HG02642 (cell line): ENCODE results near the gene F11.
"Not testable (repeated sequence)": the region's sequence is repeated elsewhere in the genome, so short reads cannot be mapped to it uniquely, and the experiment has no call there.

ENCODE experiments used
- ATAC-seq: cut with Tn5 transposase; IDR thresholded peaks from one replicate; pipeline ENCODE4 v1.9.1; 2021; ENCODE audit warnings: mild to moderate bottlenecking; ENCODE audit not compliant: unreplicated experiment, poor library complexity

The F11 gene

GRCh38 chr4:186297013-186297645 is 31.1 kb downstream of the F11 start:
- ATAC-seq = no peak

DNA sequence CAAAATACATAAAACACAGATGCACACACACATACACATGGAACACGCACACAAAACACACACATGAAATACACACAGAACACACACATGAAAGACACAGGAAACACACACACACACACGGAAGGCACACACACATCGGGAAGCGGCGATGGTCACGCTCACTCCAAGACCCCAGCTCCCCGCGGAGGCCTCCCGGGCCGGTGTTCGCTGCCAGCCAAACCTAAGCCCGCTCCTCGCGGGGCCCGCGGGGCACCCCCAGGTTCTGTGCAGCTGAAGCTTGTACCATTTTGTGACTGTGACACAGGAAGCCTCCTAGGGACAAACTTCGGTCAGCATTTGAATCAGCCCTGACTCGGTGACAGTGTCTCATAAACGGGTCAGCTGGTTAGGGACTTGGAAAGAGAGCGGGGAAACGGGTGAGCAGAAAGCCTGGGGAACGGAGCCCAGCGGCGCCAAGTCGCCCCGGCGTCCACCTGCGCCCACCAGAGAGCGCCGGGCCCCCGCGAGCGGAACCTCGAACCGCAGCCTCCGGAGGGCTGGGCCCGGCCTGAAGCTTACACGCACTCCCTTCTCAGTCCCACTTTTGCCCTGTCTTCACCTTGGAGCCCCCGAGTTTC is 32.1 kb downstream of the F11 start:
- ATAC-seq = no peak

DNA sequence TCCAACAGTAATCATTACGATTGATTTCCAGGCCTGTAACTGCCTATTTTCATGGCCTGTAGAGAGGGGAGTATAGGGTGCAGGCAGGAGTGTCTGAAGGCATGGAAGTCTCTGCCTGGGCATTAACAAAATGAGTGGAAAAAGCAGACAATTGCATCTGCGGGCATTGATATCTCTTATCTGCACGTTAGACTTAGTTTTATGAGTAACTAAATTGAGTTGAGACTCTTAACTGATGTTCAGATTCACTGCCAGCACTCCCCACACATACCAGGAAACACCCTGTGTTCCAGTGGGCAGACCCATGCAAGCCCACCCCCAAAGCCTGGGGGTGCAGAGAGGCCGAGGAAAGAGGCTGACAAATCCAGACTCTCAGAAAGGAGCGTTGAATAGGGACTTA is 33.3 kb downstream of the F11 start:
- no peak for ATAC-seq

DNA sequence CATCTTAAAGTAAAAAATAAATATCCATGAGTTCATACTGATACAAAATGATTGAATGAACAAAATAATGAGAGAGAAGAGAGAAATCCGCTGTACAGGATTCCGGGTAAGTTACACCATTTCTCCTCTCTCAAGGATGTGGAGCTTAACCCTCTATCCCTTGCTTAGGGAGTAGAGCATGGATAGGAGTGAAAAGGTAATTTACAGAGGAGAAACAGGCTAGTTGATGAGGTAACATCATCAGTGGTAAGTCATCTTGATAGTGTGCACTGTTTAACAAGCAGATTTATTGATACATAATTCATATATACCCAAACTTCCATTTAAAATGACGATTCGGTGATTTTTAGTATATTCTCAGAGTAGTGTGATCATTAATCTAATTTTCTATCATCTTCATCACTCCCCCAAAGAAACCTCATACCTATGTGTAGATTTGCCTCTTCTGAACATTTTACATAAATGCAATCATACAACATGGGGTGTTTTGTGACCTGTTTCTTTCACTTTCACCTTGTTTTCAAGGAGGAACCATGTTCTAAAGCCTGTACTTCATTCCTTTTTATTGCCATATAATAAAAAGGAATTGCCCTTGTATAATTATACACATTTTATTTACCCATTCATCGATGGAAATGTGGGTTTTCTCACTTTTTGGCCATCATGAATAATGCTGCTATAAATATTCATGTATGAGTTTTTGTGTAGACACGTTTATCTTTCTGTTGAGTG is 34.8 kb downstream of the F11 start:
- no peak for ATAC-seq

DNA sequence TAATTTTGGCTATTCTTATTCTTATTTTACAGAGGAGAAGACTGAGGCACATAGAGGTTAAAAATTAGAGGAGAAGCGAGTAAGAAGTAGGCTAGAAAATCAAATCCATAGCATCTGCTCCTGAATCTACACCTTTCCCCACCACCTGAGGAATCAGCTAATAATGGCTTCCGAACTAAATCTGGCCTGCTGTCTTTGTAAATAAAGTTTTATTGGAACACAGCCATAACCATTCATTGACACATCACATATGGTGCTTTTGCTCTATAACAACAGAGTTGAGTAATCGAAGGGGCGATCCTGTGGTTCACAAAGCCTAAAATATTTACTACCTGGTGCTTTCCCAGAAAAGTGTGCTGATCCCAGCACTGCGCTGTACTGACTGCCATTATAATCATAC is 38.2 kb downstream of the F11 start:
- ATAC-seq = no peak

GRCh38 chr4:186304866-186305505 is 39.0 kb downstream of the F11 start:
- ATAC-seq = no peak

DNA sequence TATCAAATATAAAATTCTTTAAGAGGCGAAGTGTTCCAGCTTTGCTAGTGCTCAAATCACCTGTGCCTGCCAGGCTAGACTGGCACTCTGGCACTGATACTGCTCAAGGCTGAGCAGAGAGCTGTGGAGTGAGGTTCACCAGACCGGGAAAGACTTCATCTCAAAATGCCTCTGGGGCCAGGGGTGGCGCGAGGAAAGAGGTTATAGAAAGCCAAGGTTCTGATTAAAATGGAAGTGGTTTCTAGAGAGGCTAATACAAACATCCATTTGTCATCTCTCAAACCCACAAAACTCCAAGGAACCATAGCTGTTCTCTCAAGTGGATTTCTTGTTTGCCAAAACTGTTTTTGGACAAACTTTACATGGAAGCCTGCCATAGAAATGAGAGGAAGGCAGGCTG is 41.5 kb downstream of the F11 start:
- no peak for ATAC-seq

- ATAC-seq = no peak
These were observed 41.9 kb downstream of the F11 start for GRCh38 chr4:186307916-186308315.

DNA sequence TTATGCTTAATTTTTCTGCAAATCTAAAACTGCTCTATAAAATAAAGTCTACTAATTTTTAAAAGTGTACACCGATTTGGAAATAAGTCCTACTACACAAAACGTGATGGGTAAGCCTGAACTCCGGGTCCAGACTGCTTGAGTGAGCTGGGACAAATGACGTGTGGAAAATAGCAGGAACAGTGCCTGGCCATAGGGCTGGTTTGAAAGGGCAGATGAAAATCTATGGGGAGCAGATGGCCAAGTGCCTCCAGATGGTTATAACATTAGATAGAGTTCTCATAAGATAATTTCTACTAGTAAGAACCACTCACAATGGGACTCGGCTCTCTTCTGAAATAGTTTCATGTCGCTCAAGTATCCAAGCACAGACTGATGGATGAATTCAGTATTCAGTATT is 52.5 kb downstream of the F11 start:
- ATAC-seq = no peak

GRCh38 chr4:186324660-186325059 is 58.7 kb downstream of the F11 start:
- ATAC-seq = not testable (repeated sequence)

DNA sequence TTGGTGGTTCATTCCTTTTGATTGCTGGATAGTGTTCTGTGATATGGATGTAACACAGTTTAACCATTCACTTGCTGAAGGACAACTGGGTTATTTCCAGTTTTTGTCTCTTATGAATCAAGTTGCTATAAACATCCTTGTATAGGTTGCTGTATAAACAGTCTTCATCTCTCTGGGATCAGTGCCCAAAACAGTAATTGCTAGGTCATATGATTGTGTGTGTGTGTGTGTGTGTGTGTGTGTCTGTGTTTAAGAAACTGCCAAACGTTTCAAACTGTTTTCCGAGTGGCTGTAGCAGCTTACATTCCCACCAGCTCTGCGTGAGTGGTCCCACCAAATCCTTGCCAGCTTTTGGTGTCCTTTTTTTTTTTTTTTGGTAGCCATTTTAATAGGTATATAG is 60.4 kb downstream of the F11 start:
- no peak for ATAC-seq

GRCh38 chr4:186329372-186329771 is 63.4 kb downstream of the F11 start:
- ATAC-seq = no peak

DNA sequence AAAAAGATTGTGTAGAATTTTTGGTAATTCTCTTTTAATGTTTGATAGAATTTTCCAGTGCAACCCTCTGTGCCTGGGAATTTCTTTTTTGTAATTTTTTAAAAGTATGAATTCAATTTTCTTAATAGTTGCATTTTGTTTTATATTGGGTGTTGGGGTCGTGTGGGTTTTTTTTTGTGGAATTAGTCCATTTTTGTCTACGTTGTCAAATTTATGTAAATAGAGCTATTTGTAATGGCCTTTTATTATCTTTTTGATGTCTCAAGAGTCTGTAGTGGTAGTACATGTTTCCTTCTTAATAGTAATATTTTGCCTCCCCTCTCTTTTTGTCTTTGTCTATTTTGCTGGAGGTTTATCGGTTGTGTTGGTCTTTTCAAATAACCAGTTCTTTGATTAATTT is 64.4 kb downstream of the F11 start:
- no peak for ATAC-seq

DNA sequence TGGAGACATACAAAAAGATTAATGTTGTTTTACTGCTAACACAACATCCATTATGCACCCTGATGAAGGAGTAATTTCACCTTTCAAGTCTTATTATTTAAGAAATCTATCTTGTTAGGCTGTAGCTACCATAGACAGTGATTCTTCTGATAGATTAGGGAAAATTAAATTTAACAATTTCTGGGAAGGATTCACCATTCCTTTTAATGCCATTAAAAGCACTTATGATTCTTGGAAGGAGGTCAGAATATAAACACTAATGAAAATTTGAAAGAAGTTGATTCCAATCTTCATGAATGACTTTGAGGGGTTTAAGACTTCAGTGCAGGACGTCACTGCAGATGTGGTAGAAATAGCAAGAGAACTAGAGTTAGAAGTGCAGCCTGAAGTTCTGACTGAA is 69.8 kb downstream of the F11 start:
- ATAC-seq = no peak
